ENCODE data around the gene EOLA1.
"Not testable (repeated sequence)": the region's sequence is repeated elsewhere in the genome, so short reads cannot be mapped to it uniquely, and the experiment has no call there.

Gene EOLA1

GRCh38 chrX:149497626-149498025 is 43.2 kb upstream of the EOLA1 start:
- H4K20me1 ChIP-seq (ENCODE audit: control insufficient read depth, insufficient read depth, low read depth, low read length): no peaks in the 10 kb centered on the region

GRCh38 chrX:149498767-149499166 is 42.0 kb upstream of the EOLA1 start:
- no peak overlapping the region for H3K27ac ChIP-seq (ENCODE audit: low read depth, low read length)
- no peak overlapping the region for H3K4me2 ChIP-seq (ENCODE audit: low read length)
- H3F3A ChIP-seq (ENCODE audit: control insufficient read depth, insufficient read depth): no peaks in the 10 kb centered on the region
- TF ChIP-seq EZH2phosphoT487 (IDR thresholded peaks at IDR 0.05; ENCODE audit: borderline replicate concordance, low read length) (no peak), CTCF (IDR thresholded peaks at IDR 0.05; ENCODE audit: low read depth, low read length, poor library complexity, severe bottlenecking) (no peak)
- H3K27me3 ChIP-seq (ENCODE audit: control insufficient read depth, low read length): no peaks in the 10 kb centered on the region
- no peak overlapping the region for H3K4me3 ChIP-seq (ENCODE audit: low read length)
- H3K79me2 ChIP-seq (ENCODE audit: control insufficient read depth, low read length): no peaks in the 10 kb centered on the region
- no peaks in the 10 kb centered on the region for H3K9me2 ChIP-seq (replicated peaks; ENCODE audit: control insufficient read depth, low read length)
- no peaks in the 10 kb centered on the region; the same call in 1 of the 2 replicates for H3K4me1 ChIP-seq (ENCODE audit: control insufficient read depth, low read length)
- H4K20me1 ChIP-seq (ENCODE audit: control insufficient read depth, insufficient read depth, low read depth, low read length): no peaks in the 10 kb centered on the region
- no peaks in the 10 kb centered on the region for H3K9me3 ChIP-seq (ENCODE audit: control insufficient read depth, insufficient read depth, low read length)
- H3K36me3 ChIP-seq (ENCODE audit: control insufficient read depth, low read length): peaks cover 40% of the 10 kb centered on the region

More at GRCh38 chrX:149497626-149498025, 43.2 kb upstream of the EOLA1 start:
- H3K9me3 ChIP-seq (ENCODE audit: control insufficient read depth, insufficient read depth, low read length): no peaks in the 10 kb centered on the region
- H3K4me3 ChIP-seq (ENCODE audit: low read length): no peak overlapping the region
- no peak overlapping the region for H3K4me2 ChIP-seq (ENCODE audit: low read length)
- H3K9me2 ChIP-seq (replicated peaks; ENCODE audit: control insufficient read depth, low read length): no peaks in the 10 kb centered on the region
- no peaks in the 10 kb centered on the region for H3K27me3 ChIP-seq (ENCODE audit: control insufficient read depth, low read length)
- H3K27ac ChIP-seq (ENCODE audit: low read depth, low read length): no peak overlapping the region
- TF ChIP-seq EZH2phosphoT487 (IDR thresholded peaks at IDR 0.05; ENCODE audit: borderline replicate concordance, low read length): no peak
- no peak for TF ChIP-seq CTCF (IDR thresholded peaks at IDR 0.05; ENCODE audit: low read depth, low read length, poor library complexity, severe bottlenecking)
- H3K79me2 ChIP-seq (ENCODE audit: control insufficient read depth, low read length): no peaks in the 10 kb centered on the region
- H3K4me1 ChIP-seq (ENCODE audit: control insufficient read depth, low read length): no peaks in the 10 kb centered on the region
- peaks cover 40% of the 10 kb centered on the region for H3K36me3 ChIP-seq (ENCODE audit: control insufficient read depth, low read length)
- H3F3A ChIP-seq (ENCODE audit: control insufficient read depth, insufficient read depth): no peaks in the 10 kb centered on the region

GRCh38 chrX:149499766-149500165 is 41.0 kb upstream of the EOLA1 start:
- Histone ChIP-seq H4K20me1 (ENCODE audit: control insufficient read depth, insufficient read depth, low read depth, low read length) (no peaks in the 10 kb centered on the region), H3F3A (ENCODE audit: control insufficient read depth, insufficient read depth) (no peaks in the 10 kb centered on the region), H3K4me1 (ENCODE audit: control insufficient read depth, low read length) (peaks cover 5% of the 10 kb centered on the region; the same call in 1 of the 2 replicates), H3K9me3 (ENCODE audit: control insufficient read depth, insufficient read depth, low read length) (no peaks in the 10 kb centered on the region), H3K27ac (ENCODE audit: low read depth, low read length) (no peak overlapping the region), H3K36me3 (ENCODE audit: control insufficient read depth, low read length) (peaks cover 38% of the 10 kb centered on the region), H3K9me2 (replicated peaks; ENCODE audit: control insufficient read depth, low read length) (no peaks in the 10 kb centered on the region), H3K4me2 (ENCODE audit: low read length) (no peak overlapping the region), H3K27me3 (ENCODE audit: control insufficient read depth, low read length) (no peaks in the 10 kb centered on the region), H3K4me3 (ENCODE audit: low read length) (no peak overlapping the region), H3K79me2 (ENCODE audit: control insufficient read depth, low read length) (peaks cover 8% of the 10 kb centered on the region)
- TF ChIP-seq CTCF (IDR thresholded peaks at IDR 0.05; ENCODE audit: low read depth, low read length, poor library complexity, severe bottlenecking) (no peak), EZH2phosphoT487 (IDR thresholded peaks at IDR 0.05; ENCODE audit: borderline replicate concordance, low read length) (no peak)

- not testable (repeated sequence) for H3K9me3 ChIP-seq (ENCODE audit: control insufficient read depth, insufficient read depth, low read length); H3F3A ChIP-seq (ENCODE audit: control insufficient read depth, insufficient read depth); H3K27ac ChIP-seq (ENCODE audit: low read depth, low read length); H3K9me2 ChIP-seq (replicated peaks; ENCODE audit: control insufficient read depth, low read length); H3K4me3 ChIP-seq (ENCODE audit: low read length); H3K4me2 ChIP-seq (ENCODE audit: low read length); H3K27me3 ChIP-seq (ENCODE audit: control insufficient read depth, low read length); H4K20me1 ChIP-seq (ENCODE audit: control insufficient read depth, insufficient read depth, low read depth, low read length)
- Histone ChIP-seq H3K4me1 (ENCODE audit: control insufficient read depth, low read length) (peaks cover 11% of the 10 kb centered on the region), H3K36me3 (ENCODE audit: control insufficient read depth, low read length) (peaks cover 10% of the 10 kb centered on the region), H3K79me2 (ENCODE audit: control insufficient read depth, low read length) (peaks cover 10% of the 10 kb centered on the region)
These were observed 37.9 kb upstream of the EOLA1 start for GRCh38 chrX:149502923-149503322.

GRCh38 chrX:149503446-149503845 is 37.4 kb upstream of the EOLA1 start:
- not testable (repeated sequence) for H3K27ac ChIP-seq (ENCODE audit: low read depth, low read length)

More at GRCh38 chrX:149503446-149503845, 37.4 kb upstream of the EOLA1 start:
- not testable (repeated sequence) for H3K27me3 ChIP-seq (ENCODE audit: control insufficient read depth, low read length); H3K36me3 ChIP-seq (ENCODE audit: control insufficient read depth, low read length); H4K20me1 ChIP-seq (ENCODE audit: control insufficient read depth, insufficient read depth, low read depth, low read length); H3F3A ChIP-seq (ENCODE audit: control insufficient read depth, insufficient read depth); H3K9me3 ChIP-seq (ENCODE audit: control insufficient read depth, insufficient read depth, low read length); H3K9me2 ChIP-seq (replicated peaks; ENCODE audit: control insufficient read depth, low read length)
- H3K4me2 ChIP-seq (ENCODE audit: low read length): peak overlapping the region; percentile 65
- peak overlapping the region; percentile 71; the same call in 1 of the 2 replicates for H3K4me3 ChIP-seq (ENCODE audit: low read length)
- H3K4me1 ChIP-seq (ENCODE audit: control insufficient read depth, low read length): peaks cover 11% of the 10 kb centered on the region
- H3K79me2 ChIP-seq (ENCODE audit: control insufficient read depth, low read length): peaks cover 10% of the 10 kb centered on the region
